SK-N-SH (cell line): Measurements from ENCODE around the gene STARD7. TPM values are rescaled to one million over a fixed set of nuclear protein-coding genes. Genes with fewer than 3 reads are reported as not detected.

ENCODE experiments used
- CTCF ChIA-PET: fragments of 300-600, 350-600 bp; formaldehyde crosslinking; extraction: SDS; loops from one replicate; lab custom pipeline; 2021; lab: Yijun Ruan, JAX
- POLR2A ChIA-PET: fragments of 350-600 bp; sonication (Branson Sonifier 250); formaldehyde crosslinking; extraction: SDS; loops from one replicate; lab custom pipeline; 2020; ENCODE audit warnings: antibody characterized with exemption, inconsistent platforms; lab: Yijun Ruan, JAX
- DNase-seq: peaks from one replicate; pipeline ENCODE4 v3.0.0; 2012
- H2AFZ ChIP-seq: fragments of 200-600 bp; sonication (generic); 2 replicates; pipeline ENCODE4 v1.8.1; 2016; ENCODE audit warnings: antibody characterized with exemption, mild to moderate bottlenecking, low read depth
- H3F3A ChIP-seq: fragments of 200-600 bp; sonication (generic); replicated peaks from 2 replicates; pipeline ENCODE3; 2016; ENCODE audit warnings: antibody characterized with exemption, mild to moderate bottlenecking; ENCODE audit not compliant: insufficient read depth
- H3K27ac ChIP-seq, 2 experiments: fragments of 200-500 bp in 1 of 2; fragments of 200-600 bp in 1 of 2; sonication (Bioruptor generic) in 1 of 2; sonication (generic), shearing (Covaris generic) in 1 of 2; 2 replicates each; pipeline versions ENCODE4 v1.5.1 to v1.6.1; 2014 to 2016; ENCODE audit warnings: low read depth in 2 of 2, inconsistent platforms in 1 of 2, low read length in 1 of 2, mild to moderate bottlenecking in 1 of 2, mixed read lengths in 1 of 2
- H3K27me3 ChIP-seq: fragments of 200-600 bp; sonication (generic), shearing (Covaris generic); 2 replicates; pipeline ENCODE4 v1.6.1; 2016; ENCODE audit warnings: mixed run types; ENCODE audit not compliant: insufficient read depth
- H3K36me3 ChIP-seq, 2 experiments: fragments of 200-500 bp in 1 of 2; fragments of 200-600 bp in 1 of 2; sonication (Bioruptor generic) in 1 of 2; sonication (generic) in 1 of 2; replicated peaks in 1 of 2; 2 replicates each; pipeline versions ENCODE3 to v1.5.1; 2014 to 2016; ENCODE audit warnings: low read length in 1 of 2, mild to moderate bottlenecking in 1 of 2; ENCODE audit not compliant: insufficient read depth in 2 of 2, control insufficient read depth in 1 of 2
- H3K4me1 ChIP-seq, 2 experiments: fragments of 200-500 bp in 1 of 2; fragments of 200-600 bp in 1 of 2; sonication (Bioruptor generic) in 1 of 2; sonication (generic), shearing (Covaris generic) in 1 of 2; 2 replicates each; pipeline versions ENCODE4 v1.5.1 to v1.6.1; 2014 to 2016; ENCODE audit warnings: low read depth in 1 of 2, low read length in 1 of 2, mixed run types in 1 of 2; ENCODE audit not compliant: insufficient read depth in 2 of 2, control insufficient read depth in 1 of 2
- H3K4me2 ChIP-seq: fragments of 200-600 bp; sonication (generic), shearing (Covaris generic); 2 replicates; pipeline ENCODE4 v1.6.1; 2017; ENCODE audit warnings: mixed run types
- H3K4me3 ChIP-seq, 2 experiments: fragments of 200-500 bp in 1 of 2; fragments of 200-600 bp in 1 of 2; sonication (Bioruptor generic) in 1 of 2; sonication (generic), shearing (Covaris generic) in 1 of 2; 2 replicates each; pipeline versions ENCODE4 v1.5.1 to v1.8.1; 2014 to 2016; ENCODE audit warnings: low read depth in 2 of 2, inconsistent platforms in 1 of 2, low read length in 1 of 2, mild to moderate bottlenecking in 1 of 2, mixed read lengths in 1 of 2, moderate library complexity in 1 of 2
- H3K79me2 ChIP-seq: fragments of 200-600 bp; sonication (generic); 2 replicates; pipeline ENCODE4 v1.8.1; 2017; ENCODE audit warnings: mild to moderate bottlenecking; ENCODE audit not compliant: insufficient read depth
- H3K9ac ChIP-seq: fragments of 200-600 bp; sonication (generic); 2 replicates; pipeline ENCODE4 v1.6.1; 2017; ENCODE audit warnings: mixed run types
- H3K9me2 ChIP-seq: fragments of 200-600 bp; sonication (generic); 2 replicates; pipeline ENCODE4 v1.6.1; 2017; ENCODE audit warnings: mixed run types
- H3K9me3 ChIP-seq: fragments of 200-600 bp; sonication (generic); 2 replicates; pipeline ENCODE4 v1.6.1; 2017; ENCODE audit warnings: mixed run types, mild to moderate bottlenecking, moderate library complexity
- H4K20me1 ChIP-seq: fragments of 200-600 bp; sonication (generic); 2 replicates; pipeline ENCODE4 v1.6.1; 2017; ENCODE audit warnings: mild to moderate bottlenecking, mixed run types; ENCODE audit not compliant: insufficient read depth
- FOXJ3 ChIP-seq: sonication (generic); formaldehyde crosslinking; IDR thresholded peaks from 2 replicates; pipeline ENCODE4 v1.5.1; 2020; ENCODE audit warnings: mild to moderate bottlenecking, missing genetic modification reagents
- FOXM1 ChIP-seq: IDR thresholded peaks from 2 replicates; pipeline ENCODE4 v1.4.0; 2012; ENCODE audit warnings: low read depth, mild to moderate bottlenecking
- MXI1 ChIP-seq: IDR thresholded peaks from 2 replicates; pipeline ENCODE4 v1.6.1; 2012; ENCODE audit warnings: mild to moderate bottlenecking, low read depth, low read length, improper control_type of control experiment
- NFIC ChIP-seq: IDR thresholded peaks from 2 replicates; pipeline ENCODE4 v1.4.0; 2012; ENCODE audit warnings: borderline replicate concordance
- NRF1 ChIP-seq: IDR thresholded peaks from 2 replicates; pipeline ENCODE4 v1.6.1; 2012; ENCODE audit warnings: low read depth, mild to moderate bottlenecking, low read length
- POLR2AphosphoS5 ChIP-seq: IDR thresholded peaks from 2 replicates; pipeline ENCODE4 v1.6.1; 2012; ENCODE audit warnings: low read depth, low read length
- RXRA ChIP-seq: IDR thresholded peaks from 2 replicates; pipeline ENCODE4 v1.4.0; 2012; ENCODE audit warnings: low read depth, mild to moderate bottlenecking, borderline replicate concordance
- SMC3 ChIP-seq: IDR thresholded peaks from 2 replicates; pipeline ENCODE4 v1.6.1; 2012; ENCODE audit warnings: low read depth, low read length, improper control_type of control experiment
- TAF1 ChIP-seq: IDR thresholded peaks from 2 replicates; pipeline ENCODE4 v1.6.1; 2012; ENCODE audit warnings: low read depth, mild to moderate bottlenecking, low read length, moderate library complexity, borderline replicate concordance
- TCF12 ChIP-seq: IDR thresholded peaks from 2 replicates; pipeline ENCODE4 v1.4.0; 2012
- YY1 ChIP-seq: IDR thresholded peaks from 2 replicates; pipeline ENCODE4 v1.4.0; 2012; ENCODE audit warnings: low read depth, mild to moderate bottlenecking
- WGBS: methylation state at CpG from one replicate; pipeline ENCODE4 v1.1.6; 2017; ENCODE audit warnings: low lambda C conversion rate; 5-methylcytosine and 5-hydroxymethylcytosine counted together
- polyA plus RNA-seq, 3 experiments: library from polyadenylated mRNA; depleted of rRNA; stranded (reverse); fragments of >200 nt; gene quantifications; 2 replicates each; pipeline ENCODE4 v1.2.3, GENCODE V29; 2012
- TF ChIP-seq, protein P1 (sequence below): IDR thresholded peaks from 2 replicates; pipeline ENCODE4 v1.6.1; 2012; ENCODE audit warnings: mild to moderate bottlenecking, low read depth, low read length, moderate library complexity
- TF ChIP-seq, protein P2 (sequence below): IDR thresholded peaks from 2 replicates; pipeline ENCODE4 v1.4.0; 2012; ENCODE audit warnings: low read depth
- TF ChIP-seq, protein P3 (sequence below): fragments of 200-600 bp; sonication (generic); IDR thresholded peaks from 2 replicates; pipeline ENCODE4 v1.6.1; 2017; ENCODE audit warnings: antibody characterized with exemption, mild to moderate bottlenecking, moderate library complexity
- TF ChIP-seq, protein P4 (sequence below): IDR thresholded peaks from 2 replicates; pipeline ENCODE4; 2012
- TF ChIP-seq, protein P5 (sequence below): fragments of 150-350 bp; IDR thresholded peaks from 2 replicates; pipeline ENCODE4 v1.6.1; 2016; ENCODE audit warnings: mild to moderate bottlenecking, low read depth, low read length

STARD7 gene
- polyA plus RNA-seq, 1 of the 3 experiments (the other 2 are of a cell fraction) = 36.1 TPM

DNA sequence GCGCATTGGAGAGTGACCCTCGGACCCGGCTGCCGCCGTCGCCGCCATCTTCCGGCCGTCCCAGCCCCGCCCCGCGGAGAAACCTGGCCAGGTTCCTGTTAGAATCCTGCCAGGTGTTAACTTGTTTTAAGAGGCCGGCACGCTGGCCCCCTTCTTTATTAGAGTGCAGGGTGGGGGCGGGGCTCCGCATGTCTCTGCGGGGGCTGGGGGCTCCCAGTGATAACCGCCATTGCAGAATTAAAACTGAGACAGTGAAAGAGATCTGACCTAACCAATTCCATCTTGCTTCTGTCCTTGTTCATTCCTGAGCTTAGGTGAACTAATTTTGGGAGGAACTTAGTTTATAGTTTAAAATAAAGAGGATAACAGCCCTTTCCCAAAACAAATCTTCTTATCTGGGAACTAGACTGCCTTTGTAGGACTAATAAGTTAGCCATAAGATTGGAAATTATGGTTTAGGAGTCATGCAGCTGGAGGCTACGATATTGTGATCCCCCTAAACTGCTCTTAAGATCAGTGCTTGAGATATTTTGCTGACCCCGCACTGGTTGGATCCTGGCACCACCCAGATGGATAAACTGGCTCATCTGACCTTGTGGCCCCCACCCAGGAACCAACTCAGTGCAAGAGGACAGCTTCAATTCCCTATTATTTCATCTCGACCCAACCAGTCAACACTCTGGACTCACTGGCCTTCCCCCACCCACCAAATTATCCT, 543 bp upstream of the STARD7 start:
- no peak for DNase-seq
- CTCF ChIA-PET = interaction anchor here (1.1 to 1.6 kb wide), 3 partner anchors 19 to 92 kb away, joined by 3 to 6 read pairs (median 4); no protein-coding TSS in a partner anchor

DNA sequence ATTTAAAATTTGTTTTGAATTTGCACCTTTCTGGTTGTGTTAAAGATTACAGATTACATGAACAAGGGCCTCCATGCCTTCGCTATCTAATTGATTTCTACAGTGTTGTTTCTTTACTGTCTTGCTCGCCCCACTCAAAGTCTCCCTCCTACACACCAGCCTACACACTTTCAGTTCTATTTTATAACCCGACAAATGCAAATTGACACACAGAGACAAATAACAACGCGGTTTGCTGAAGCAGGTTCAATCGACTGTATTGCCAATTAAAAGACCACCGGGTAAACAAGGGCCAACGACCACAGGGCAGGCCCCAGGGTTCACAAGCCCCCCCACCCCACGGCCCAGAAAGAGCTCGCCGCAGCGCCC, 869 bp downstream of the STARD7 start:
- peak overlapping the region; percentile 85 to 90 for H3K27ac ChIP-seq
- peak overlapping the region; percentile 86 for H3K9ac ChIP-seq
- H3K9me3 ChIP-seq = no peaks in the 10 kb centered on the region
- CTCF ChIA-PET = interaction anchor here (2.0 kb wide), 1 partner anchor 53 kb away, joined by 7 read pairs; no protein-coding TSS in a partner anchor
- H3K36me3 ChIP-seq = no peaks in the 10 kb centered on the region
- H3K27me3 ChIP-seq = no peaks in the 10 kb centered on the region
- H4K20me1 ChIP-seq = peaks cover 50% of the 10 kb centered on the region
- peaks cover 4% of the 10 kb centered on the region for H3F3A ChIP-seq
- peak overlapping the region; percentile 86 for H3K4me2 ChIP-seq
- H3K9me2 ChIP-seq = no peaks in the 10 kb centered on the region
- no peak overlapping the region for H2AFZ ChIP-seq
- H3K4me1 ChIP-seq = peaks cover 25 to 27% of the 10 kb centered on the region in 2 experiments; a peak in 3 of 4 replicates
- WGBS = under 1% methylated on average over 12 of the region's 12 CpGs
- H3K4me3 ChIP-seq = peak overlapping the region; percentile 74 to 86
- no peak for DNase-seq
- POLR2A ChIA-PET = interaction anchor here (0.6 to 1.5 kb wide), 3 partner anchors 52 to 350 kb away, joined by 3 to 6 read pairs (median 3); no protein-coding TSS in a partner anchor
- H3K79me2 ChIP-seq = peaks cover 74% of the 10 kb centered on the region
- TF ChIP-seq POLR2AphosphoS5 (no peak), TAF1 (no peak), FOXJ3 (CRISPR knock-in tag) (no peak), FOXM1 (no peak)
- TF ChIP-seq, protein P1, sequence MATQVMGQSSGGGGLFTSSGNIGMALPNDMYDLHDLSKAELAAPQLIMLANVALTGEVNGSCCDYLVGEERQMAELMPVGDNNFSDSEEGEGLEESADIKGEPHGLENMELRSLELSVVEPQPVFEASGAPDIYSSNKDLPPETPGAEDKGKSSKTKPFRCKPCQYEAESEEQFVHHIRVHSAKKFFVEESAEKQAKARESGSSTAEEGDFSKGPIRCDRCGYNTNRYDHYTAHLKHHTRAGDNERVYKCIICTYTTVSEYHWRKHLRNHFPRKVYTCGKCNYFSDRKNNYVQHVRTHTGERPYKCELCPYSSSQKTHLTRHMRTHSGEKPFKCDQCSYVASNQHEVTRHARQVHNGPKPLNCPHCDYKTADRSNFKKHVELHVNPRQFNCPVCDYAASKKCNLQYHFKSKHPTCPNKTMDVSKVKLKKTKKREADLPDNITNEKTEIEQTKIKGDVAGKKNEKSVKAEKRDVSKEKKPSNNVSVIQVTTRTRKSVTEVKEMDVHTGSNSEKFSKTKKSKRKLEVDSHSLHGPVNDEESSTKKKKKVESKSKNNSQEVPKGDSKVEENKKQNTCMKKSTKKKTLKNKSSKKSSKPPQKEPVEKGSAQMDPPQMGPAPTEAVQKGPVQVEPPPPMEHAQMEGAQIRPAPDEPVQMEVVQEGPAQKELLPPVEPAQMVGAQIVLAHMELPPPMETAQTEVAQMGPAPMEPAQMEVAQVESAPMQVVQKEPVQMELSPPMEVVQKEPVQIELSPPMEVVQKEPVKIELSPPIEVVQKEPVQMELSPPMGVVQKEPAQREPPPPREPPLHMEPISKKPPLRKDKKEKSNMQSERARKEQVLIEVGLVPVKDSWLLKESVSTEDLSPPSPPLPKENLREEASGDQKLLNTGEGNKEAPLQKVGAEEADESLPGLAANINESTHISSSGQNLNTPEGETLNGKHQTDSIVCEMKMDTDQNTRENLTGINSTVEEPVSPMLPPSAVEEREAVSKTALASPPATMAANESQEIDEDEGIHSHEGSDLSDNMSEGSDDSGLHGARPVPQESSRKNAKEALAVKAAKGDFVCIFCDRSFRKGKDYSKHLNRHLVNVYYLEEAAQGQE = no peak
- TF ChIP-seq, protein P2, sequence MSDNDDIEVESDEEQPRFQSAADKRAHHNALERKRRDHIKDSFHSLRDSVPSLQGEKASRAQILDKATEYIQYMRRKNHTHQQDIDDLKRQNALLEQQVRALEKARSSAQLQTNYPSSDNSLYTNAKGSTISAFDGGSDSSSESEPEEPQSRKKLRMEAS = no peak
- TF ChIP-seq, protein P3, sequence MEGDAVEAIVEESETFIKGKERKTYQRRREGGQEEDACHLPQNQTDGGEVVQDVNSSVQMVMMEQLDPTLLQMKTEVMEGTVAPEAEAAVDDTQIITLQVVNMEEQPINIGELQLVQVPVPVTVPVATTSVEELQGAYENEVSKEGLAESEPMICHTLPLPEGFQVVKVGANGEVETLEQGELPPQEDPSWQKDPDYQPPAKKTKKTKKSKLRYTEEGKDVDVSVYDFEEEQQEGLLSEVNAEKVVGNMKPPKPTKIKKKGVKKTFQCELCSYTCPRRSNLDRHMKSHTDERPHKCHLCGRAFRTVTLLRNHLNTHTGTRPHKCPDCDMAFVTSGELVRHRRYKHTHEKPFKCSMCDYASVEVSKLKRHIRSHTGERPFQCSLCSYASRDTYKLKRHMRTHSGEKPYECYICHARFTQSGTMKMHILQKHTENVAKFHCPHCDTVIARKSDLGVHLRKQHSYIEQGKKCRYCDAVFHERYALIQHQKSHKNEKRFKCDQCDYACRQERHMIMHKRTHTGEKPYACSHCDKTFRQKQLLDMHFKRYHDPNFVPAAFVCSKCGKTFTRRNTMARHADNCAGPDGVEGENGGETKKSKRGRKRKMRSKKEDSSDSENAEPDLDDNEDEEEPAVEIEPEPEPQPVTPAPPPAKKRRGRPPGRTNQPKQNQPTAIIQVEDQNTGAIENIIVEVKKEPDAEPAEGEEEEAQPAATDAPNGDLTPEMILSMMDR = no peak
- TF ChIP-seq, protein P4, sequence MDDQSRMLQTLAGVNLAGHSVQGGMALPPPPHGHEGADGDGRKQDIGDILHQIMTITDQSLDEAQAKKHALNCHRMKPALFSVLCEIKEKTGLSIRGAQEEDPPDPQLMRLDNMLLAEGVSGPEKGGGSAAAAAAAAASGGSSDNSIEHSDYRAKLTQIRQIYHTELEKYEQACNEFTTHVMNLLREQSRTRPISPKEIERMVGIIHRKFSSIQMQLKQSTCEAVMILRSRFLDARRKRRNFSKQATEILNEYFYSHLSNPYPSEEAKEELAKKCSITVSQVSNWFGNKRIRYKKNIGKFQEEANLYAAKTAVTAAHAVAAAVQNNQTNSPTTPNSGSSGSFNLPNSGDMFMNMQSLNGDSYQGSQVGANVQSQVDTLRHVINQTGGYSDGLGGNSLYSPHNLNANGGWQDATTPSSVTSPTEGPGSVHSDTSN = no peak
- TF ChIP-seq, protein P5, sequence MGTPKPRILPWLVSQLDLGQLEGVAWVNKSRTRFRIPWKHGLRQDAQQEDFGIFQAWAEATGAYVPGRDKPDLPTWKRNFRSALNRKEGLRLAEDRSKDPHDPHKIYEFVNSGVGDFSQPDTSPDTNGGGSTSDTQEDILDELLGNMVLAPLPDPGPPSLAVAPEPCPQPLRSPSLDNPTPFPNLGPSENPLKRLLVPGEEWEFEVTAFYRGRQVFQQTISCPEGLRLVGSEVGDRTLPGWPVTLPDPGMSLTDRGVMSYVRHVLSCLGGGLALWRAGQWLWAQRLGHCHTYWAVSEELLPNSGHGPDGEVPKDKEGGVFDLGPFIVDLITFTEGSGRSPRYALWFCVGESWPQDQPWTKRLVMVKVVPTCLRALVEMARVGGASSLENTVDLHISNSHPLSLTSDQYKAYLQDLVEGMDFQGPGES = no peak

More for the DNA sequence above, 543 bp upstream of the STARD7 start:
- POLR2A ChIA-PET = interaction anchor here (1.0 to 1.5 kb wide), 3 partner anchors 51 to 187 kb away, joined by 4 to 6 read pairs (median 4); partner anchors contain the start of gene TMEM127
- Histone ChIP-seq H3K27ac (peak overlapping the region; percentile 13 to 72; a peak in 3 of 4 replicates), H4K20me1 (peaks cover 36% of the 10 kb centered on the region), H3K9me2 (no peaks in the 10 kb centered on the region), H3K79me2 (peaks cover 60% of the 10 kb centered on the region), H3K36me3 (no peaks in the 10 kb centered on the region), H3K9ac (peak overlapping the region; percentile 86), H3K9me3 (no peaks in the 10 kb centered on the region), H3K4me3 (peak overlapping the region; percentile 74 to 86), H3F3A (peaks cover 4% of the 10 kb centered on the region), H3K4me2 (peak overlapping the region; percentile 86), H3K4me1 (peaks cover 25 to 27% of the 10 kb centered on the region in 2 experiments; a peak in 3 of 4 replicates), H2AFZ (peak overlapping the region; percentile 80), H3K27me3 (no peaks in the 10 kb centered on the region)
- TF ChIP-seq SMC3 (no peak), RXRA (no peak), YY1 (peak; percentile 83), MXI1 (no peak), NRF1 (no peak), TCF12 (no peak), POLR2AphosphoS5 (no peak), NFIC (no peak), TAF1 (peak; percentile 82)
- TF ChIP-seq, protein P4 = no peak
- 7% methylated on average over 15 of the region's 21 CpGs for WGBS
